Adrenal gland (tissue), 12 donors: ENCODE results near the gene WDR45B. TPM values are rescaled to one million over a fixed set of nuclear protein-coding genes. Genes with fewer than 3 reads are reported as not detected.
"Not testable (repeated sequence)": the region's sequence is repeated elsewhere in the genome, so short reads cannot be mapped to it uniquely, and the experiment has no call there.

Experiments
- DNase-seq, 7 donors: peaks; one replicate each; pipeline ENCODE4 v3.0.0-alpha.2; 2019 to 2020
- H3K27ac ChIP-seq, 5 donors: fragments of 200-600 bp; sonication (generic) in 4 of 5; 1 replicate in 3 of 5; 2 replicates in 2 of 5; pipeline versions ENCODE4 v1.5.1 to v1.8.0; 2016 to 2020; ENCODE audit warnings: mild to moderate bottlenecking in 1 of 5
- H3K27me3 ChIP-seq: fragments of 200-600 bp; 2 replicates; pipeline ENCODE4 v1.8.0; 2021
- H3K36me3 ChIP-seq, 2 donors: fragments of 200-600 bp; replicated peaks in 1 of 2; 1 replicate in 1 of 2; 2 replicates in 1 of 2; pipeline versions ENCODE4 v1.5.1 to v1.8.0; 2018 to 2022
- H3K4me1 ChIP-seq, 2 donors: fragments of 200-600 bp; replicated peaks in 1 of 2; 1 replicate in 1 of 2; 2 replicates in 1 of 2; pipeline versions ENCODE4 v1.5.1 to v1.8.0; 2018 to 2021
- H3K4me3 ChIP-seq, 4 donors: fragments of 200-600 bp; sonication (generic) in 3 of 4; one replicate each; pipeline ENCODE4 v1.5.1; 2016 to 2018
- H3K9me3 ChIP-seq, 3 donors: fragments of 200-600 bp; sonication (generic) in 1 of 3; replicated peaks in 1 of 3; 1 replicate in 2 of 3; 2 replicates in 1 of 3; pipeline versions ENCODE4 v1.5.1 to v1.8.0; 2016 to 2021
- CTCF ChIP-seq, 6 experiments: fragments of 450-650 bp in 4 of 6; fragments of 200-600 bp in 2 of 6; sonication (generic) in 1 of 6; IDR thresholded peaks; 1 replicate in 5 of 6; 2 replicates in 1 of 6; pipeline versions ENCODE4 v1.5.1 to v1.8.0; 2016 to 2021; ENCODE audit warnings: antibody characterized with exemption in 6 of 6, mild to moderate bottlenecking in 2 of 6, moderate library complexity in 1 of 6
- POLR2A ChIP-seq, 2 donors: fragments of 450-650 bp; IDR thresholded peaks; one replicate each; pipeline ENCODE4 v1.6.1; 2017; ENCODE audit warnings: antibody characterized with exemption in 2 of 2, mild to moderate bottlenecking in 2 of 2, moderate library complexity in 1 of 2
- WGBS, 4 donors: extraction: QIAGEN DNeasy Blood & Tissue Kit in 2 of 4; methylation state at CpG; one replicate each; pipeline versions ENCODE4 v1.1.5 to v1.1.7; 2013 to 2017; 5-methylcytosine and 5-hydroxymethylcytosine counted together
- intact Hi-C, 2 donors: fragments of 100-400 bp; cut with DNase I; formaldehyde crosslinking; loops; one replicate each; pipeline versions ENCODE4 v1.14.1 to v1.15.0; 2022 to 2023
- polyA plus RNA-seq, 3 donors: library from polyadenylated mRNA; stranded (reverse); fragments of 200-250 nt in 2 of 3; fragments of 350-450 nt in 1 of 3; fragmentation: Illumina TruSeq in 1 of 3; extraction: RNeasy Lipid Tissue Mini Kit (QIAGEN cat#74804) in 1 of 3; gene quantifications; one replicate each; pipeline ENCODE4 v1.2.3, GENCODE V29; 2013 to 2014
- total RNA-seq, 9 donors: library from RNA; depleted of rRNA in 4 of 9; stranded (reverse); fragments of >200 nt in 4 of 9; fragments of 120-200 nt in 1 of 9; fragmentation: NEBNext Ultra II Directional in 1 of 9; extraction: Animal tissue kit (Norgen Biotek cat#: 25700) in 1 of 9; gene quantifications; one replicate each; pipeline versions ENCODE4 v1.1.0 to v1.2.4, GENCODE V29; 2013 to 2023
- donor health status: healthy with polysubstance abuse.
- donor health status: Bipolar disorder and iron deficiency.
- donor health status: DM: yes; HTN: yes; CAD: no.
- donor health status: DM: no; HTN: no; CAD: no.
- donor health status: DM: no; HTN: no; CAD: no.
- donor health status: DM: yes; HTN: yes; CAD: no.

The WDR45B gene
- total and polyA plus RNA-seq, 12 donors, result 48.6 to 104 (median 73.3) TPM

DNA sequence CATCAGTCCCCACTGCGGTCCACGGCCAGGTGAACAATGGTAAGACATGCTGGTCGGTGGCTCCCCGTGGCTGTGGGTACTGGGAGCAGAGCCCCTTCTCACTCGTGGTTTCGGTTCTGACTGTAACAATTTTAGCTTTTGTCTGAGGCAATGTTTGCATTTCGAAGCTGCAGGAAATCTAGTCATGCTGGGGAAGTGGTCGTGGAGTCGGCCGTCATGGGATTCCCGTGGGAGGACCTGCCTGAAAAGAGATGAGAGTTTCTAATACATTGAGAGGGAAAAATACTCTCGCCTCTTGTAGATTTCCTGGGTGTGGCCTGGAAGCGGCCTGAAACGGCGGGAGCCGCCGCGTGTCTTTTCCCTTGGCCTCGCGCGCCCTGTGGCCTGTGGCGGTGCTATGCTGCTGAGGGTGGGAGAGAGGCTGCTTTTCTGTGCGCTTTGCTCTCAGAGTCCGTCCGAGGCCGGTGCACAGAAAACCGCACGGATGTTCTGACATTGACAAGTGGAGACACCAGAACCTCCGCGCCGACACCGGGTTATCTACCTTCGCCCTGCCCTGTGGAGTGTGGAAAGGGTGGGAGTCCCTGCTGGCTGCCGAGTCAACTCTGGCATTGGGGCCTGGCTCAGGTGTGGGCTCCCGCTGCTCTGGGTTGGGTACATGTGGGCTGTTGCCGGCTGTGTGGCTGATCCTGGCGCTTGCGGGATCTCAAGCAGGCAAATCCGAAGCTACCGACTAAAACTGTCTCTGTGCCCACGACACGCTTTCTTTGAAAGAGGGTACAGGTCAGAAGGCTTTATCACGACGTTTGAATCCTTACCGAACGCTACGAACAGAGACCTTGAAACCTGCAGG lies 60.8 kb downstream of the WDR45B start:
- intact Hi-C loops, result no loop called here

GRCh38 chr17:82586576-82587233 lies 61.5 kb downstream of the WDR45B start:
- no peak overlapping the region for H3K27ac ChIP-seq
- no peak for DNase-seq
- intact Hi-C loops, result no loop called here
- peaks cover 0 to 34% of the 10 kb centered on the region in 2 donors for H3K36me3 ChIP-seq
- H3K4me1 ChIP-seq, result peaks cover 0 to 13% of the 10 kb centered on the region in 2 donors
- WGBS, 4 donors, result 87 to 93% (median 88%) methylated on average over 21 of the region's 21 CpGs
- H3K9me3 ChIP-seq, result no peaks in the 10 kb centered on the region
- TF ChIP-seq CTCF (IDR thresholded peaks at IDR 0.05) (no peak), POLR2A (IDR thresholded peaks at IDR 0.05) (no peak)
- H3K27me3 ChIP-seq, result no peaks in the 10 kb centered on the region
- no peak overlapping the region for H3K4me3 ChIP-seq

More for the DNA sequence above, 60.8 kb downstream of the WDR45B start:
- H3K9me3 ChIP-seq, result no peaks in the 10 kb centered on the region
- 78 to 86% (median 84%) methylated on average over 45 to 47 of the region's 47 CpGs for WGBS, 4 donors
- peaks cover 0 to 34% of the 10 kb centered on the region in 2 donors for H3K36me3 ChIP-seq
- TF ChIP-seq CTCF (IDR thresholded peaks at IDR 0.05) (no peak), POLR2A (IDR thresholded peaks at IDR 0.05) (no peak)
- peak overlapping the region in 1 of 5 donors; percentile 55 for H3K27ac ChIP-seq
- no peaks in the 10 kb centered on the region for H3K27me3 ChIP-seq
- DNase-seq, result peak in 1 of 7 donors; percentile 59
- peaks cover 0 to 17% of the 10 kb centered on the region in 2 donors for H3K4me1 ChIP-seq
- H3K4me3 ChIP-seq, result no peak overlapping the region

DNA sequence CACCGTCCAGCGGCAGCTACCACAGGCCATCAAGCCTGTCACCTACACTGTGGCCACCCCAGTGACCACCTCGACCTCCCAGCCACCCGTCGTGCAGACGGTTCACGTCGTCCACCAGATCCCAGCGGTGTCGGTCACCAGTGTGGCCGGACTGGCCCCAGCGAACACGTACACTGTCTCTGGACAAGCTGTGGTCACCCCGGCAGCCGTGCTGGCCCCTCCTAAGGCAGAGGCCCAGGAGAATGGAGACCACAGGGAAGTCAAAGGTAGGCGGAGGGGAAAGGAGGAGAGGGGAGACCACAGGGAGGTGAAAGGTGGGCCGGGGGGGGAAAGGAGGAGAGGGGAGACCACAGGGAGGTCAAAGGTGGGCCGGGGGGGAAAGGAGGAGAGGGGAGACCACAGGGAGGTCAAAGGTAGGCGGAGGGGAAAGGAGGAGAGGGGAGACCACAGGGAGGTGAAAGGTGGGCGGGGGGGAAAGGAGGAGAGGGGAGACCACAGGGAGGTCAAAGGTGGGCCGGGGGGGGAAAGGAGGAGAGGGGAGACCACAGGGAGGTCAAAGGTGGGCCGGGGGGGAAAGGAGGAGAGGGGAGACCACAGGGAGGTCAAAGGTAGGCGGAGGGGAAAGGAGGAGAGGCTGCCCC lies 62.2 kb downstream of the WDR45B start:
- H3K4me1 ChIP-seq, H3K9me3 ChIP-seq, intact Hi-C loops, H3K4me3 ChIP-seq, H3K27me3 ChIP-seq: not testable (repeated sequence)
- H3K27ac ChIP-seq, result peak overlapping the region in 2 of 5 donors; percentile 17 to 20
- peaks cover 0 to 34% of the 10 kb centered on the region in 2 donors for H3K36me3 ChIP-seq
- peak in 5 of 7 donors; percentile 50 to 90 (median 65) for DNase-seq
- WGBS, 4 donors, result 83 to 93% (median 89%) methylated on average over 19 to 23 of the region's 23 CpGs

DNA sequence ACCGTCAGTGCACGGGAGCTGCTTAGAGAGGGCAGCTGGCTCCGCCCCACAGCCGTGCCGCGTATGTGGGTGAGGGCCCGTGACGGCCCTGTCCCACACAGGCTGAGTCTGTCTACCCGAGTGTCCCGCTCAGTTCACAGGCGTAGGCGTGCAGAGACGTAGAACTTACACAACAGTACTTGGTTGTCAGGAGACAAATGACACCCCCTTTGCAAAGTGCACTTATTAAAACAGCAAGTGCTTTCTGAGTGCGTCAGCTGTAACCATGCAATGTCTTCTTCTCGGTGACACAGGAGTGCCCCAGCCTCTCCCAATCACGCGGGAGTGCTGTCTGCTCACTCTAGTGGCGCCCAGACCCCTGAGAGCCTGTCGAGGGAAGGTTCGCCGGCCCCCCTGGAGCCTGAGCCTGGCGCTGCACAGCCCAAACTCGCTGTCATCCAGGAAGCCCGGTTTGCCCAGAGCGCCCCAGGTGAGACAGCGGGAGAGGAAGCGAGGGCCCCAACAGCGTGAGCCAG lies 64.5 kb downstream of the WDR45B start:
- H3K27ac ChIP-seq, result no peak overlapping the region
- peaks cover 0 to 34% of the 10 kb centered on the region in 2 donors for H3K36me3 ChIP-seq
- TF ChIP-seq CTCF (IDR thresholded peaks at IDR 0.05) (no peak), POLR2A (IDR thresholded peaks at IDR 0.05) (no peak)
- H3K27me3 ChIP-seq, result no peaks in the 10 kb centered on the region
- DNase-seq, result no peak
- intact Hi-C loops, result no loop called here
- no peaks in the 10 kb centered on the region for H3K9me3 ChIP-seq
- WGBS, 4 donors, result 92 to 95% (median 94%) methylated on average over 22 to 28 of the region's 28 CpGs
- peaks cover 2 to 4% of the 10 kb centered on the region in 2 donors for H3K4me1 ChIP-seq
- H3K4me3 ChIP-seq, result no peak overlapping the region
